VCaP (cell line): Measurements from ENCODE around the gene XCL1.
"Not testable (repeated sequence)": the region's sequence is repeated elsewhere in the genome, so short reads cannot be mapped to it uniquely, and the experiment has no call there.

ENCODE experiments used
- H3K27ac ChIP-seq: fragments of 450-650 bp; 2 replicates; pipeline ENCODE4 v1.5.1; 2017
- TF ChIP-seq, protein P1 (sequence below): fragments of 450-650 bp; conservative IDR thresholded peaks from 2 replicates; pipeline ENCODE4 v1.5.1; 2017; ENCODE audit warnings: mild to moderate bottlenecking, moderate library complexity

XCL1 gene

DNA sequence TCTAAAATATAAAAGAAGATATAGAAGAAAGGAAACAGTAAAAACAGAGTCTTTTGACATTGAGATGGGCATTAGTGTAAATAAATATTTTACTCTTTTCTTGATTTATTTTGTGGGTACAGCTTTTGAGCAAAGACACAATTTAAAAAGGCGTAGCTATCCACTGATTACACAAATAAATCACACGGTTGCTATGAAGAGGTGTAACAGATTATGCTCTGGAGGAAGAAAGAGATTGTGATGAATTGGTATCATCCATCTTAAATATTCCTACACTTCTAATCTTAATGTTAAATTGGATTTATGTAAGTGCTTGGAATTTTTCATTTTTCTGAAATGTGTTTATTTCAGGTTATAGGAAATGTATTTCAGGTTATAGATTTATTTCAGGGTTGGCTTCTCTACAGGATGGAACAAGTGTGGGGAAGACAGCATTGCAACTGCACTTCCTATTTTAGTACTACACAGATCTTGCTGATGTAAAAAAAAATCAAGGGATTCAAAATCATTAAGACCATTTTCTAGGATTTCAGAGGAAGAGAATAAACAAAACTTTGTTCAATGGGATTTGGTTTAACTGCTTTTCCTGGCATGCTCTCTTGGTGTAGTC lies 15.3 kb downstream of the XCL1 start:
- TF ChIP-seq, protein P1, sequence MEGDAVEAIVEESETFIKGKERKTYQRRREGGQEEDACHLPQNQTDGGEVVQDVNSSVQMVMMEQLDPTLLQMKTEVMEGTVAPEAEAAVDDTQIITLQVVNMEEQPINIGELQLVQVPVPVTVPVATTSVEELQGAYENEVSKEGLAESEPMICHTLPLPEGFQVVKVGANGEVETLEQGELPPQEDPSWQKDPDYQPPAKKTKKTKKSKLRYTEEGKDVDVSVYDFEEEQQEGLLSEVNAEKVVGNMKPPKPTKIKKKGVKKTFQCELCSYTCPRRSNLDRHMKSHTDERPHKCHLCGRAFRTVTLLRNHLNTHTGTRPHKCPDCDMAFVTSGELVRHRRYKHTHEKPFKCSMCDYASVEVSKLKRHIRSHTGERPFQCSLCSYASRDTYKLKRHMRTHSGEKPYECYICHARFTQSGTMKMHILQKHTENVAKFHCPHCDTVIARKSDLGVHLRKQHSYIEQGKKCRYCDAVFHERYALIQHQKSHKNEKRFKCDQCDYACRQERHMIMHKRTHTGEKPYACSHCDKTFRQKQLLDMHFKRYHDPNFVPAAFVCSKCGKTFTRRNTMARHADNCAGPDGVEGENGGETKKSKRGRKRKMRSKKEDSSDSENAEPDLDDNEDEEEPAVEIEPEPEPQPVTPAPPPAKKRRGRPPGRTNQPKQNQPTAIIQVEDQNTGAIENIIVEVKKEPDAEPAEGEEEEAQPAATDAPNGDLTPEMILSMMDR: no peak
- no peak overlapping the region for H3K27ac ChIP-seq

DNA sequence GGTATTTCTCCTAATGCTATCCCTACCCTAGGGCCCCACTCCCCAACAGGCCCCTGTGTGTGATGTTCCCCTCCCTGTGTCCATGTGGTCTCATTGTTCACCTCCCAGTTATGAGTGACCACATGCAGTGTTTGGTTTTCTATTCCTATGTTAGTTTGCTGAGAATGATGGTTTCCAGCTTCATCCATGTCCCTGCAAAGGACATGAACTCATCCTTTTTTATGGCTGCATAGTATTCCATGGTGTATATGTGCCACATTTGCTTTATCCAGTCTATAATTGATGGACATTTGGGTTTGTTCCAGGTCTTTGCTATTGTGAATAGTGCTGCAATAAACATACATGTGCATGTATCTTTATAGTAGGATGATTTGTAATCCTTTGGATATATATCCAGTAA lies 19.0 kb downstream of the XCL1 start:
- H3K27ac ChIP-seq: not testable (repeated sequence)

DNA sequence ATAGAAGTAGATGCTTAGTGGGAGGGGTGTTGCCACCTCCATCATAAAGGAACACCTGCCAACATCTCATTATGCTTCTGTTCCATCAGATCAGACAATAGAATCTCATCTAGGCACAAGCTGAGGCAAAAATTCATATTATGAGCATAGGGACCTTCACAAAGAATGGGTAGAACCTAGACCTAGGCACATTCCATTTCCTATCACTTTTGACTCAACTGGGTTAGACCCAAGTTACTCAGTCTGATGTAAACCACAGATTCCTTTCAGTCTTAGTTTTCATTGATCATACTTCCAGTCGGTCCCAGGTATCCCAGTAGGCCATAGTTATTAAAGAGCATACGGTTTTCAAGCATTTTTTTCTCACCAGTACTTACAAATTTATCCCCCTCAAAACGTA lies 21.7 kb downstream of the XCL1 start:
- no peak overlapping the region for H3K27ac ChIP-seq
- TF ChIP-seq, protein P1: no peak

DNA sequence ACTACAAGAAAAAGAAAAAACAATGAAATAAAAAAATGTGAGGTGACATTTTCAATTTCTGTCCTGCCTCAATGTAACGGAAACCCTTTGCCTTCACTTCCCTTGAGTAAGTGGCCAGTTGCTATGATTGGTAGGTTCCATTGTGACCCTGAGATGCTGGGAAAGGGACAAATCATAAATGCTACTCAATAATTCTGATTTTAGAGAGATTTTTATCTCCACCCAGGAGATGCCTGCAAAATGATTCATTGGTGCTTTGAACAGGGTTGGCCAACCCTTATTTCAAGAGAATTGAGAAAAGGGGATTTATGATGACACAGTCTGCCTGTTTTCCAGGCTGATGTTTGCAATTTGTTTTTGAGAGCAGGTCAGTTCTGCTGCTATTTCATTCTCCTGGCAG lies 22.5 kb downstream of the XCL1 start:
- TF ChIP-seq, protein P1: no peak
- H3K27ac ChIP-seq: no peak overlapping the region

DNA sequence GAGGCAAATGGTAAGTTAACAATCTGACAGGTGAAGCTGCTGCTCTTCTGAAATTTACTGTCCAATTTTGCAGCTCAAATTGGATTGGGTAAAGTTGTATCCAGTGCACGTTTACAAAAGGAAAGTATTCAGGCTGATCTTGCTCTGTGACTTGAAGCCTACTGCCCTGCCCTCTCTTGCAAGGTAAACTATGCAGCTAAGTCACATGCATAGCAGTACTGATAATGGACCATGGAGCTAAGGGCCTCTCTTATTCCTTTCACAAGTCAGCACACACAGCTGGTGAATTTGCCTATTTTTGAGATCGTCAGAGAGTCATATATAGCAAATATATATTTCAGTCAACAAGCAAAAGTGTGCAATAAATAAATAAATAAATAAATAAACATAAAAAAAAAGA lies 23.2 kb downstream of the XCL1 start:
- TF ChIP-seq, protein P1: no peak
- H3K27ac ChIP-seq: no peak overlapping the region

DNA sequence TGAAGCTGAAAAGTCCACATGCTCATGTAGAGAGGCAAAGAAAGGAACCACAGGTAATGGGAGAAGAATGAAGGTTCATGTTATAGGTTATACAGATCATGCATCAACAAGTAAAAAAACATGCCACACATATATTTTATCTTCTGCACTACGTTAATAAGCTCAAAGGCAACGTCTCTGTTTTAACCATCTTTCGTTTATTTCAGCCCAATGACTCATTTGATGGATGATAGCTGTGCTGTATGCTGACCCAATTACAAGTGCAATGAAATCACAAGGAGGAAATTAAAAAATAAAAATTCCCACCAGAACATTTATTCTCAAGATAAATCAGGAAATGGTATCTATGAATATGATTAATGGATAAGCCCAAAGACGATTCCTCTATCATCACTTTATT lies 24.6 kb downstream of the XCL1 start:
- H3K27ac ChIP-seq: no peak overlapping the region
- TF ChIP-seq, protein P1: no peak

DNA sequence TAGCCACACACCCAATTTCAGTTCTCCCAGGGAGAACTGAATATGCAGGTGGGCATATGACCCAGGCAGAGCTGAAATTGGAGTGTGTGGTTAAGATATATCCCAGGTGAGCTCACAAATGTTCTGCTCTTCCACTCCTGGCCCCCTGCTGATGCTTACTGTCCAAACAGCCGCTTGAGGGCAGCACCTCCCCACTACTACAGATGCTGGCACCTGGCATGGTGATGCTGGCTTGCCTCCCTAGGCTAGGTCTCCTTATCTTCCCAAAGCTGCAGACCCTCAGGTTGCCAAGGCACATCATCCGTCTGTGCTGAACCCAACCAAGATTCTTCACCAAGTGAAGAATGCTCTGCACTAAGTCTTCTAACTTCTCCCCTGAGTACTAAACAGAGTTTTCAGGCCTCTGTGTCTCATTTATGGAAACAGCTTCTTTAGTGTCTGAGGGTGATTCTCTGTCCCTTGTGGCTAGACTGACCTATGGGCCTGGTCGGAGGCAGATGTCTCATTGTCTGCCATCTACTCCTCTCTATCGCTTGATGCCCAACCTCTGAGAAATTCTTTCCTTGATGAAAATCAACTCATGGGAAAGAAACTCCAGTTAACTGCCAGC lies 27.2 kb downstream of the XCL1 start:
- TF ChIP-seq, protein P1: peak; percentile 89
- H3K27ac ChIP-seq: no peak overlapping the region

DNA sequence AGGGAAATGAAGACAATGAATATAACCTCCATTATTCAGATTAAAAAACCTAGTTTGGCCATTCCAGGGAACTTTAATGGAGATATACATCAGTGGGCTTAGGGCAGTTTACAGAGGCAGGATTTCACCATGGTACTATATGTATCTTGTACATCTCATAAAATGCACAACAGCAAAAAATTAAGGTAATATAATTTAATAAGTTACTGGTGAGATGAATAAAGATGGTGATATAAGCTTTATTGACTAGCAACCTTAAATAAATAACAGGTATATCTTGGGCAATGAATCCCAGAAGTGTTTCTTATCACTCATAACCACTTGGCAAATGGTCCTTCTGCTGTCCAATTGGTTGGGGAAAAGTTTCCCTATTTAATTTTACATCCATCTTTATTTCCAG lies 29.0 kb downstream of the XCL1 start:
- TF ChIP-seq, protein P1: no peak
- no peak overlapping the region for H3K27ac ChIP-seq
